HepG2 (cell line): ENCODE measurements around the gene MAP1LC3B. TPM values are rescaled to one million over a fixed set of nuclear protein-coding genes. Genes with fewer than 3 reads are reported as not detected.

Experiments used
- ARID4A ChIP-seq: sonication (generic); formaldehyde crosslinking; IDR thresholded peaks from 2 replicates; pipeline ENCODE4 v1.5.0; 2020; ENCODE audit warnings: mild to moderate bottlenecking, missing genetic modification reagents, borderline replicate concordance
- HNRNPK ChIP-seq: fragments of 200-400 bp; formaldehyde crosslinking; IDR thresholded peaks from 2 replicates; pipeline ENCODE4 v1.6.1; 2018; ENCODE audit warnings: low read length, low read depth, moderate library complexity, mild to moderate bottlenecking; ENCODE audit not compliant: poor library complexity, severe bottlenecking
- HOXA3 ChIP-seq: sonication (generic); formaldehyde crosslinking; IDR thresholded peaks from 2 replicates; pipeline ENCODE4 v1.5.0; 2020; ENCODE audit warnings: missing genetic modification reagents
- IRF9 ChIP-seq: sonication (generic); formaldehyde crosslinking; IDR thresholded peaks from 2 replicates; pipeline ENCODE4 v1.8.0; 2022; ENCODE audit warnings: missing genetic modification reagents, mild to moderate bottlenecking, borderline replicate concordance
- PITX1 ChIP-seq: sonication (generic); formaldehyde crosslinking; IDR thresholded peaks from 2 replicates; pipeline ENCODE4 v1.5.1; 2020; ENCODE audit warnings: mild to moderate bottlenecking, missing genetic modification reagents
- PRDM4 ChIP-seq: sonication (generic); formaldehyde crosslinking; IDR thresholded peaks from 2 replicates; pipeline ENCODE4 v1.9.0; 2021; ENCODE audit warnings: missing genetic modification reagents, borderline replicate concordance
- SATB2 ChIP-seq: sonication (generic); formaldehyde crosslinking; IDR thresholded peaks from 2 replicates; pipeline ENCODE4 v1.5.0; 2020; ENCODE audit warnings: missing genetic modification reagents
- SIX4 ChIP-seq: sonication (generic); formaldehyde crosslinking; IDR thresholded peaks from 2 replicates; pipeline ENCODE4 v1.4.0; 2020; ENCODE audit warnings: missing genetic modification reagents
- TERF1 ChIP-seq: sonication (generic); formaldehyde crosslinking; IDR thresholded peaks from 2 replicates; pipeline ENCODE4 v1.8.0; 2022; ENCODE audit warnings: mild to moderate bottlenecking, missing genetic modification reagents, moderate library complexity
- THAP8 ChIP-seq: sonication (generic); formaldehyde crosslinking; IDR thresholded peaks from 2 replicates; pipeline ENCODE4 v1.5.1; 2020; ENCODE audit warnings: missing genetic modification reagents, mild to moderate bottlenecking, borderline replicate concordance
- THAP9 ChIP-seq: sonication (generic); formaldehyde crosslinking; IDR thresholded peaks from 2 replicates; pipeline ENCODE4; 2020; ENCODE audit warnings: missing genetic modification reagents, mild to moderate bottlenecking, borderline replicate concordance
- TP53 ChIP-seq: sonication (generic); formaldehyde crosslinking; conservative IDR thresholded peaks from 2 replicates; pipeline ENCODE4 v1.4.0; 2020; ENCODE audit warnings: missing genetic modification reagents
- ZFP36 ChIP-seq: fragments of 150-350 bp; IDR thresholded peaks from 2 replicates; pipeline ENCODE4 v1.6.1; 2018; ENCODE audit warnings: borderline replicate concordance, low read length, low read depth; ENCODE audit not compliant: partially characterized antibody
- ZNF543 ChIP-seq: sonication (generic); formaldehyde crosslinking; IDR thresholded peaks from 2 replicates; pipeline ENCODE4 v1.4.0; 2020; ENCODE audit warnings: mild to moderate bottlenecking, missing genetic modification reagents
- polyA plus RNA-seq, 8 experiments: library from polyadenylated mRNA; depleted of rRNA in 3 of 8; stranded (reverse) in 7 of 8; unstranded in 1 of 8; fragments of >200 nt; fragmentation: Illumina TruSeq in 4 of 8; extraction: Trizol in 4 of 8; gene quantifications; 2 replicates each; pipeline versions ENCODE4 v1.2.1 to v1.2.3, GENCODE V29; 2011 to 2016; ENCODE audit warnings: low read depth in 4 of 8, missing spikeins in 1 of 8, mixed read lengths in 1 of 8; ENCODE audit not compliant: insufficient read depth in 1 of 8
- total RNA-seq, 5 experiments: library from RNA; depleted of rRNA; stranded (reverse); fragments of >200 nt; fragmentation: Illumina TruSeq; extraction: Trizol; gene quantifications; 2 replicates each; pipeline ENCODE4 v1.2.3, GENCODE V29; 2016; ENCODE audit warnings: low read depth in 1 of 5

MAP1LC3B gene
- total and polyA plus RNA-seq, 2 of the 13 experiments (the other 11 are each of a cell fraction or from before 2014, with no cell fraction given): 15.7 to 37.4 TPM

- TF ChIP-seq PRDM4 (CRISPR knock-in tag) (no peak), TP53 (CRISPR knock-in tag) (no peak), THAP9 (CRISPR knock-in tag) (peak; percentile 70; the same call in 1 of the 2 replicates), IRF9 (CRISPR knock-in tag) (peak; percentile 67; the same call in 1 of the 2 replicates), THAP8 (CRISPR knock-in tag) (no peak), SIX4 (no peak), SATB2 (CRISPR knock-in tag) (0 out of 2 replicates have a peak, but pooled peaks have one; percentile 8), ZFP36 (no peak), HNRNPK (no peak), PITX1 (CRISPR knock-in tag) (peak; percentile 95), ARID4A (CRISPR knock-in tag) (peak; percentile 89), TERF1 (no peak), HOXA3 (peak; percentile 96), ZNF543 (CRISPR knock-in tag) (no peak)
These were observed 4.0 kb upstream of the MAP1LC3B start (continued) for GRCh38 chr16:87387942-87388817.
